K562 (cell line): Measurements from ENCODE around the gene BACH1.

ENCODE experiments used
- CC2D1A ChIP-seq: fragments of 450-650 bp; IDR thresholded peaks from 2 replicates; pipeline ENCODE4 v1.6.1; 2017; ENCODE audit warnings: mild to moderate bottlenecking
- CEBPB ChIP-seq: fragments of 450-650 bp; IDR thresholded peaks from 2 replicates; pipeline ENCODE4 v1.6.1; 2016; ENCODE audit warnings: missing genetic modification characterization, missing compliant biosample characterization
- EP300 ChIP-seq: IDR thresholded peaks from 2 replicates; pipeline ENCODE4 v1.6.1; 2012; ENCODE audit warnings: low read length, improper control_type of control experiment
- POLR2A ChIP-seq: fragments of 450-650 bp; conservative IDR thresholded peaks from 2 replicates; pipeline ENCODE4 v1.6.1; 2016
- PTRF ChIP-seq: fragments of 450-650 bp; IDR thresholded peaks from 2 replicates; pipeline ENCODE4 v1.6.1; 2016; ENCODE audit warnings: mild to moderate bottlenecking, missing genetic modification characterization, missing compliant biosample characterization
- SP2 ChIP-seq: IDR thresholded peaks from 2 replicates; pipeline ENCODE4 v1.6.1; 2011; ENCODE audit warnings: mild to moderate bottlenecking, low read depth, low read length, moderate library complexity; ENCODE audit not compliant: poor library complexity, severe bottlenecking; ENCODE audit errors: extremely low read depth
- TF ChIP-seq, protein P1 (sequence below), 3 experiments: IDR thresholded peaks in 2 of 3; conservative IDR thresholded peaks in 1 of 3; 2 replicates each; pipeline ENCODE4 v1.5.1; 2011 to 2012; ENCODE audit warnings: low read length in 3 of 3, mild to moderate bottlenecking in 3 of 3, control low read depth in 2 of 3, improper control_type of control experiment in 1 of 3, inconsistent platforms in 1 of 3, low read depth in 1 of 3, mixed read lengths in 1 of 3, moderate library complexity in 1 of 3; ENCODE audit not compliant: insufficient read depth in 2 of 3

DNA sequence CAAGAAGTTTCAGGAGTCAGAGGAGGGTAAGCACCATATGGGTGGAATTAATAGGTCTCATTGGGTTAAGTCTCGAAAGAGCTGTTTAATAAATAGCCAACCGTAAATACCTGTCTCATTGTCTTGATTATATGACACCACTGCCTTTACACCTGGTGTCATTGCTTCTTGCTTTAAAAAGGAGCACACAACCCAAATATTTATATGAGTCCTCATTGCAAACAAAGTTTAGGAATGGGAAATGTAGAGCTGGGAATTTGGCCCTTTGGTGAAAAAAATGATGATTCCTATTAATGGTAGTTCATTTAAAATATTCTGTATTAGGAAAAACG lies 2.1 kb downstream of the BACH1 start:
- TF ChIP-seq CEBPB (tag) (no peak), EP300 (no peak), SP2 (no peak), CC2D1A (no peak), PTRF (no peak), POLR2A (no peak)
- TF ChIP-seq, protein P1, sequence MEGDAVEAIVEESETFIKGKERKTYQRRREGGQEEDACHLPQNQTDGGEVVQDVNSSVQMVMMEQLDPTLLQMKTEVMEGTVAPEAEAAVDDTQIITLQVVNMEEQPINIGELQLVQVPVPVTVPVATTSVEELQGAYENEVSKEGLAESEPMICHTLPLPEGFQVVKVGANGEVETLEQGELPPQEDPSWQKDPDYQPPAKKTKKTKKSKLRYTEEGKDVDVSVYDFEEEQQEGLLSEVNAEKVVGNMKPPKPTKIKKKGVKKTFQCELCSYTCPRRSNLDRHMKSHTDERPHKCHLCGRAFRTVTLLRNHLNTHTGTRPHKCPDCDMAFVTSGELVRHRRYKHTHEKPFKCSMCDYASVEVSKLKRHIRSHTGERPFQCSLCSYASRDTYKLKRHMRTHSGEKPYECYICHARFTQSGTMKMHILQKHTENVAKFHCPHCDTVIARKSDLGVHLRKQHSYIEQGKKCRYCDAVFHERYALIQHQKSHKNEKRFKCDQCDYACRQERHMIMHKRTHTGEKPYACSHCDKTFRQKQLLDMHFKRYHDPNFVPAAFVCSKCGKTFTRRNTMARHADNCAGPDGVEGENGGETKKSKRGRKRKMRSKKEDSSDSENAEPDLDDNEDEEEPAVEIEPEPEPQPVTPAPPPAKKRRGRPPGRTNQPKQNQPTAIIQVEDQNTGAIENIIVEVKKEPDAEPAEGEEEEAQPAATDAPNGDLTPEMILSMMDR (IDR thresholded peaks at IDR 0.05 in 2 of 3, conservative IDR thresholded peaks at IDR 0.05 in 1 of 3; ENCODE audit: insufficient read depth in 2 of 3, low read depth in 1 of 3, low read length in 3 of 3) = no peak
